GM12891 (cell line): Measurements from ENCODE around the gene IGF2.

ENCODE experiments used
- POLR2A ChIP-seq: IDR thresholded peaks from 2 replicates; pipeline ENCODE4 v1.6.1; 2011; ENCODE audit warnings: low read depth, low read length, control low read depth
- POLR2AphosphoS5 ChIP-seq: IDR thresholded peaks from 2 replicates; pipeline ENCODE4 v1.6.1; 2011; ENCODE audit warnings: low read depth, low read length, control low read depth

GRCh38 chr11:2086239-2087040 is 52.7 kb downstream of the IGF2 start:
- no peak for TF ChIP-seq POLR2AphosphoS5
- TF ChIP-seq POLR2A: no peak
